ENCODE data around the gene MLLT10. TPM values are rescaled to one million over a fixed set of nuclear protein-coding genes. Genes with fewer than 3 reads are reported as not detected.
A peak's percentile ranks its signal among the peaks of the same experiment; 100 is the strongest.

MLLT10 gene
- total and polyA plus RNA-seq, 2 of the 8 experiments (the other 6 are each of a cell fraction or from before 2014, with no cell fraction given) = 53.1 to 62.1 TPM

DNA sequence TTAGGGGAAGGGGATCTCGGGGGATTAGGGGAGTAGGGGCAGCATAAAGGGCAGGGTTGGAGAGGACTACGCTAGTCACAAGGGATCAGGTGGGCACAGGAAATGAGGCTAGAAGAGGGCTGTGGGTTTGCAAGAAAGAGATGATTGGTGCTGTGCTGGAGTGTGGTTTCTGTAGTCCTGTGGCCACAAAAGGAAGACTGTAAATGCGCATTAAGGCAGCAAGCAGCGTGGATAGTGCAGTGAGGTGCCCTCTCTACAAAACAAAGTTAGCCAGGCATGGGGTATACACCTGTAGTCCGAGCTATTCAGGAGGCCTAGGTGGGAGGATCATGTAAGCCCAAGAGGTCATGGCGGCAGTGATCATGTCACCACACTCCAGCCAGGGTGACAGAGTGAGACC is 212.1 kb downstream of the MLLT10 start:
- ChIA-PET CTCF (ENCODE audit: partially characterized antibody) (interaction anchor here (0.7 to 3.6 kb wide), 3 partner anchors 14 to 866 kb away, joined by 3 to 16 read pairs (median 4); no protein-coding TSS in a partner anchor), POLR2A (ENCODE audit: partially characterized antibody) (interaction anchor here (0.7 to 3.0 kb wide), 4 partner anchors 10 to 1191 kb away, joined by 3 to 10 read pairs (median 3); no protein-coding TSS in a partner anchor)
- peak overlapping the region; percentile 16 for H4K5ac ChIP-seq (ENCODE audit: insufficient read length, low read depth, low read length)

More for the DNA sequence above, 212.1 kb downstream of the MLLT10 start:
- Histone ChIP-seq H2AFZ (ENCODE audit: low read length) (no peak overlapping the region), H4K8ac (ENCODE audit: extremely low read depth, insufficient read depth, low read length) (peak overlapping the region; percentile 61; the same call in 1 of the 2 replicates), H4K91ac (replicated peaks; ENCODE audit: insufficient read length, low read length) (no peak overlapping the region), H3K27me3 (replicated peaks in 1 of 4; ENCODE audit: control insufficient read depth in 3 of 4, extremely low read depth in 1 of 4, insufficient read depth in 3 of 4, low read length in 3 of 4) (no peaks in the 10 kb centered on the region), H3K4ac (replicated peaks; ENCODE audit: insufficient read length, low read depth, low read length) (no peak overlapping the region), H3K56ac (replicated peaks; ENCODE audit: insufficient read length, low read depth, low read length) (no peak overlapping the region), H3K79me2 (ENCODE audit: control insufficient read depth in 1 of 2, insufficient read depth in 2 of 2, low read length in 2 of 2) (no peaks in the 10 kb centered on the region), H2BK12ac (ENCODE audit: low read depth, low read length) (no peak overlapping the region), H3K23ac (ENCODE audit: insufficient read length) (no peak overlapping the region), H3K18ac (ENCODE audit: extremely low read depth, low read length) (no peak overlapping the region), H3K4me3 (ENCODE audit: extremely low read depth in 1 of 4, insufficient read depth in 2 of 4, low read depth in 3 of 4, low read length in 4 of 4) (no peak overlapping the region), H2BK20ac (ENCODE audit: low read length) (no peak overlapping the region), H2BK5ac (ENCODE audit: low read depth, low read length) (no peak overlapping the region), H3K14ac (ENCODE audit: insufficient read length) (no peak overlapping the region), H3K4me1 (replicated peaks in 1 of 4; ENCODE audit: control insufficient read depth in 3 of 4, insufficient read depth in 4 of 4, low read length in 3 of 4) (peaks cover 12 to 25% (median 18%) of the 10 kb centered on the region in 4 experiments), H3K27ac (ENCODE audit: low read depth, low read length) (no peak overlapping the region), H3K9ac (replicated peaks in 1 of 4; ENCODE audit: extremely low read depth in 1 of 4, low read depth in 3 of 4, low read length in 3 of 4) (no peak overlapping the region), H3K23me2 (ENCODE audit: low read depth, low read length) (peaks cover 2% of the 10 kb centered on the region; the same call in 1 of the 2 replicates), H3K36me3 (ENCODE audit: control insufficient read depth in 2 of 4, insufficient read depth in 4 of 4, low read length in 3 of 4) (peaks cover 0 to 39% (median 11%) of the 10 kb centered on the region in 4 experiments; a peak in 6 of 8 replicates), H3K4me2 (ENCODE audit: insufficient read depth in 1 of 2, low read depth in 2 of 2, low read length in 2 of 2) (0 out of 4 replicates have a peak overlapping the region, but pooled peaks of 1 of the 2 experiments have one; percentile 31), H2AK5ac (ENCODE audit: low read depth, low read length) (no peak overlapping the region), H4K20me1 (replicated peaks in 1 of 2; ENCODE audit: control insufficient read depth in 1 of 2, insufficient read depth in 2 of 2, low read length in 2 of 2) (no peaks in the 10 kb centered on the region), H3K79me1 (ENCODE audit: low read depth, low read length) (no peaks in the 10 kb centered on the region; the same call in none of the 2 replicates), H2BK15ac (ENCODE audit: low read length) (no peak overlapping the region), H3K9me3 (ENCODE audit: insufficient read depth in 2 of 2, low read depth in 1 of 2, low read length in 1 of 2) (no peaks in the 10 kb centered on the region), H2BK120ac (replicated peaks; ENCODE audit: low read depth, low read length) (no peak overlapping the region)
- 84% methylated on average over 6 of the region's 6 CpGs; no CpG with 5 or more reads in 1 of the 2 experiments for WGBS, 2 experiments (ENCODE audit: extremely low coverage in 1 of 2, insufficient coverage in 1 of 2, insufficient read length in 1 of 2, insufficient replicate concordance in 2 of 2, low coverage in 1 of 2, low lambda C conversion rate in 2 of 2, missing lambda C conversion rate in 1 of 2)
- TF ChIP-seq KDM1A (IDR thresholded peaks at IDR 0.05; ENCODE audit: borderline replicate concordance, low read length) (no peak), POLR2AphosphoS5 (IDR thresholded peaks at IDR 0.05; ENCODE audit: low read depth, low read length) (peak; percentile 65)
- DNase-seq (ENCODE audit: low read depth in 1 of 2, low spot score in 2 of 2) = no peak
- FAIRE-seq = no peak
